Measurements from ENCODE around the gene SEC22A.

DNA sequence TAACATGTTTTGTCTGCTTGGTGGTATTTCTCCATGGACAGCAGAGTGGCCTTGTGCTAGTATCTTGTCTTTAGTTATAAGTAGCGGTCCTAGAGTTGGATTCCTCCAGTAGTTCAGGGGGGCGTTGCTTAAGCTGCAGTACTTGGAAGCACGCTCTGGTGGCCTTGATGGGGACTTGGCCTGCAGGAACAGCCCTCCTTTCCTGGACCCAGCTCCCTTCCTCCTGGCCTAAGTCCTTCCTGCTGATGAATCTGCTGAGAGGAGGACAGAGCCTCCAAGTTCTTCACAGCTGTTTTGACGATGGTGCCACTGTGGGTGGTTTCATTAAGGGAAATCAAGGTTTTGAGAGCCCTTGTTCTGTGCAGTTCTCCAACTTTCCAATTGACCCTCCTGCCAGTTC, 38.6 kb upstream of the SEC22A start:
- TF ChIP-seq POLR2A (IDR thresholded peaks at IDR 0.05; ENCODE audit: low read length) (no peak), GATA1 (IDR thresholded peaks at IDR 0.05; ENCODE audit: low read depth, low read length) (no peak)

All from erythroblast (primary cell).